Measurements from ENCODE around the gene SIPA1L2.

SIPA1L2 gene

GRCh38 chr1:232599178-232600041 lies 30.5 kb downstream of the SIPA1L2 start:
- no peaks in the 10 kb centered on the region for H3K4me1 ChIP-seq (ENCODE audit: insufficient read depth, low read length, severe bottlenecking)
- TF ChIP-seq CTCF (IDR thresholded peaks at IDR 0.05; ENCODE audit: low read length), result no peak
- TF ChIP-seq EZH2 (IDR thresholded peaks at IDR 0.05; ENCODE audit: borderline replicate concordance, low read length), result no peak
- no peak overlapping the region for H3K4me2 ChIP-seq (ENCODE audit: low read length)

GRCh38 chr1:232598837-232599177 lies 31.1 kb downstream of the SIPA1L2 start:
- H4K20me1 ChIP-seq (ENCODE audit: insufficient read depth, low read length), result no peaks in the 10 kb centered on the region
- no peak overlapping the region for H2AFZ ChIP-seq (ENCODE audit: low read length)
- no peak for TF ChIP-seq EZH2 (IDR thresholded peaks at IDR 0.05; ENCODE audit: borderline replicate concordance, low read length)
- TF ChIP-seq CTCF (IDR thresholded peaks at IDR 0.05; ENCODE audit: low read length), result no peak
- H3K27ac ChIP-seq (ENCODE audit: low read depth, low read length, poor library complexity, severe bottlenecking), result no peak overlapping the region
- no peak overlapping the region for H3K4me2 ChIP-seq (ENCODE audit: low read length)
- no peaks in the 10 kb centered on the region for H3K4me1 ChIP-seq (ENCODE audit: insufficient read depth, low read length, severe bottlenecking)
- no peaks in the 10 kb centered on the region for H3K9me2 ChIP-seq (ENCODE audit: low read depth, low read length)
- no peaks in the 10 kb centered on the region for H3K36me3 ChIP-seq (ENCODE audit: insufficient read depth, low read length)
- H3K9ac ChIP-seq (ENCODE audit: low read length), result no peak overlapping the region
- H3K27me3 ChIP-seq (ENCODE audit: insufficient read depth, low read length), result no peaks in the 10 kb centered on the region
- no peaks in the 10 kb centered on the region for H3F3A ChIP-seq (ENCODE audit: insufficient read depth, low read length)
- no peak overlapping the region for H3K4me3 ChIP-seq (ENCODE audit: low read depth, low read length, poor library complexity, severe bottlenecking)
- no peaks in the 10 kb centered on the region for H3K79me2 ChIP-seq (ENCODE audit: insufficient read depth, low read length)
- no peaks in the 10 kb centered on the region for H3K9me3 ChIP-seq (ENCODE audit: low read length)

More at GRCh38 chr1:232599178-232600041, 30.5 kb downstream of the SIPA1L2 start:
- H4K20me1 ChIP-seq (ENCODE audit: insufficient read depth, low read length), result no peaks in the 10 kb centered on the region
- no peaks in the 10 kb centered on the region for H3K79me2 ChIP-seq (ENCODE audit: insufficient read depth, low read length)
- H2AFZ ChIP-seq (ENCODE audit: low read length), result no peak overlapping the region
- no peaks in the 10 kb centered on the region for H3F3A ChIP-seq (ENCODE audit: insufficient read depth, low read length)
- no peaks in the 10 kb centered on the region for H3K9me3 ChIP-seq (ENCODE audit: low read length)
- no peaks in the 10 kb centered on the region for H3K27me3 ChIP-seq (ENCODE audit: insufficient read depth, low read length)
- no peaks in the 10 kb centered on the region for H3K36me3 ChIP-seq (ENCODE audit: insufficient read depth, low read length)
- H3K27ac ChIP-seq (ENCODE audit: low read depth, low read length, poor library complexity, severe bottlenecking), result no peak overlapping the region
- no peaks in the 10 kb centered on the region for H3K9me2 ChIP-seq (ENCODE audit: low read depth, low read length)
- H3K4me3 ChIP-seq (ENCODE audit: low read depth, low read length, poor library complexity, severe bottlenecking), result no peak overlapping the region
- no peak overlapping the region for H3K9ac ChIP-seq (ENCODE audit: low read length)

GRCh38 chr1:232598133-232598532 lies 31.8 kb downstream of the SIPA1L2 start:
- no peaks in the 10 kb centered on the region for H3K4me1 ChIP-seq (ENCODE audit: insufficient read depth, low read length, severe bottlenecking)
- no peak for TF ChIP-seq EZH2 (IDR thresholded peaks at IDR 0.05; ENCODE audit: borderline replicate concordance, low read length)
- no peak for TF ChIP-seq CTCF (IDR thresholded peaks at IDR 0.05; ENCODE audit: low read length)
- H3F3A ChIP-seq (ENCODE audit: insufficient read depth, low read length), result no peaks in the 10 kb centered on the region
- H3K9ac ChIP-seq (ENCODE audit: low read length), result no peak overlapping the region
- no peak overlapping the region for H3K4me2 ChIP-seq (ENCODE audit: low read length)
- no peak overlapping the region for H3K4me3 ChIP-seq (ENCODE audit: low read depth, low read length, poor library complexity, severe bottlenecking)
- H4K20me1 ChIP-seq (ENCODE audit: insufficient read depth, low read length), result no peaks in the 10 kb centered on the region
- no peaks in the 10 kb centered on the region for H3K27me3 ChIP-seq (ENCODE audit: insufficient read depth, low read length)
- H3K36me3 ChIP-seq (ENCODE audit: insufficient read depth, low read length), result no peaks in the 10 kb centered on the region
- H2AFZ ChIP-seq (ENCODE audit: low read length), result no peak overlapping the region
- H3K9me3 ChIP-seq (ENCODE audit: low read length), result no peaks in the 10 kb centered on the region
- H3K79me2 ChIP-seq (ENCODE audit: insufficient read depth, low read length), result no peaks in the 10 kb centered on the region
- H3K9me2 ChIP-seq (ENCODE audit: low read depth, low read length), result no peaks in the 10 kb centered on the region
- H3K27ac ChIP-seq (ENCODE audit: low read depth, low read length, poor library complexity, severe bottlenecking), result no peak overlapping the region

Measured in OCI-LY1 (cell line).